ENCODE results near the gene IGF2BP1.
"Not testable (repeated sequence)": the region's sequence is repeated elsewhere in the genome, so short reads cannot be mapped to it uniquely, and the experiment has no call there.

Gene IGF2BP1

DNA sequence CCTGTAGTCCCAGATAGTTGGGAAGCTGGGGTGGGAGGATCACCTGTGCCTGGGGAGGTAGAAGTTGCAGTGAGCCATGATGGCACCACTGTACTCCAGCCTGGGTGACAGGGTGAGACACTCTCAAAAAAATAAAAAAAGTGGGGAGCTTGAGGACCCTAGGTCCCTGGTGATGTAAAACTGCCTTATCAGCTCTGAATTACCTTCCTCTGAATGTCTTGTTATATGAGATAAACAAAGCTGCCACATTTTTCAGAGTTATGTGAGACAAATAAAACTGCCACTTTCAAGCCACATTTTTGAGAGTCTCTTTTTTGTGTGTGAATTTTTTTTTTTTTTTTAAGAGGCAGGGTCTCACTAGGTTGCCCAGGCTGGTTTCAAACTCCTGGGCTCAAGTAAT lies 103.4 kb downstream of the IGF2BP1 start:
- no peak overlapping the region for H3K4me3 ChIP-seq (ENCODE audit: low read depth, low read length)
- no peak for DNase-seq (ENCODE audit: low read depth)
- TF ChIP-seq, protein P1, sequence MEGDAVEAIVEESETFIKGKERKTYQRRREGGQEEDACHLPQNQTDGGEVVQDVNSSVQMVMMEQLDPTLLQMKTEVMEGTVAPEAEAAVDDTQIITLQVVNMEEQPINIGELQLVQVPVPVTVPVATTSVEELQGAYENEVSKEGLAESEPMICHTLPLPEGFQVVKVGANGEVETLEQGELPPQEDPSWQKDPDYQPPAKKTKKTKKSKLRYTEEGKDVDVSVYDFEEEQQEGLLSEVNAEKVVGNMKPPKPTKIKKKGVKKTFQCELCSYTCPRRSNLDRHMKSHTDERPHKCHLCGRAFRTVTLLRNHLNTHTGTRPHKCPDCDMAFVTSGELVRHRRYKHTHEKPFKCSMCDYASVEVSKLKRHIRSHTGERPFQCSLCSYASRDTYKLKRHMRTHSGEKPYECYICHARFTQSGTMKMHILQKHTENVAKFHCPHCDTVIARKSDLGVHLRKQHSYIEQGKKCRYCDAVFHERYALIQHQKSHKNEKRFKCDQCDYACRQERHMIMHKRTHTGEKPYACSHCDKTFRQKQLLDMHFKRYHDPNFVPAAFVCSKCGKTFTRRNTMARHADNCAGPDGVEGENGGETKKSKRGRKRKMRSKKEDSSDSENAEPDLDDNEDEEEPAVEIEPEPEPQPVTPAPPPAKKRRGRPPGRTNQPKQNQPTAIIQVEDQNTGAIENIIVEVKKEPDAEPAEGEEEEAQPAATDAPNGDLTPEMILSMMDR (IDR thresholded peaks at IDR 0.05; ENCODE audit: insufficient read depth, low read depth, low read length, missing control alignments): no peak

GRCh38 chr17:49101054-49101534 lies 103.9 kb downstream of the IGF2BP1 start:
- H3K4me3 ChIP-seq (ENCODE audit: low read depth, low read length): no peak overlapping the region
- TF ChIP-seq, protein P1 (IDR thresholded peaks at IDR 0.05; ENCODE audit: insufficient read depth, low read depth, low read length, missing control alignments): no peak
- no peak for DNase-seq (ENCODE audit: low read depth)

DNA sequence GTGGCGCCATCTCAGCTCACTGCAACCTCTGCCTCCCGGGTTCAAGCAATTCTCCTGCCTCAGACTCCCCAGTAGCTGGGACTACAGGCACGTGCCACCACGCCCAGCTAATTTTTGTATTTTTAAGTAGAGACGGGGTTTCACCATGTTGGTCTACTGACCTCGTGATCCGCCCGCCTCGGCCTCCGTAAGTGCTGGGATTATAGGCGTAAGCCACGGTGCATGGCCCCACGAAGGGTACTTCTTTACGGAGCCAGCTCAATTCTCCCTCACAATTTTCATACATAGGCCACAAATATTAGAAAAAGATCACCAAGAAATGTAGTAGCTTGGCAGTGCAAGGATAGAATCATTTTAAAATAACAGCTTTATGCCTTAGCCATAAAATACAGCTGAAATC lies 106.2 kb downstream of the IGF2BP1 start:
- not testable (repeated sequence) for DNase-seq (ENCODE audit: low read depth); H3K4me3 ChIP-seq (ENCODE audit: low read depth, low read length)

DNA sequence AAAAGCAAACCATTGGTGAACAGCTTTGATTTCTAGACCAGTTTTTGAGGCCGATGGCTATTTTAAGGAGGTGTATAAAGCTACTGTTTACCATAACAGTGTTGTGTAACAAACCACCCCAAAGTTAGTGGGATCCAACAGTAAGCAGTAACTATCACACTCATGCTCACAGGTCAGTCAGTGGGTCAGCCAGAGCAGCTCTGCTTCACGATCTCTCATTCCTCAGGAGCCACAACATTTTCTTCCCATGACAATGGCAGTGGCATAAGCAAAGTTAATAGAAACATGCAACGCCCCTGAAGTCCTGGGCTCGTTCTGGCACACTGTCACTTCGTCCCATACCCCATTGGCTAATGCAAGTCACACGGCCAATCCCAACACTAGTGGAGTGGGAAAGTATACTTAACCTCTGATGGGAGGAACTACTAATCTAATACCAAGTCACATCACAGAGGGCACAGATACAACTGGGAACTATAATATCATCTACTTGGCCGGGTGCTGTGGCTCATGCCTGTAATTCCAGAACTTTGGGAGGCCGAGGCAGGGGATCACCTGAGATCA lies 107.4 kb downstream of the IGF2BP1 start:
- TF ChIP-seq, protein P1 (IDR thresholded peaks at IDR 0.05; ENCODE audit: insufficient read depth, low read depth, low read length, missing control alignments): no peak
- no peak overlapping the region for H3K4me3 ChIP-seq (ENCODE audit: low read depth, low read length)
- no peak for DNase-seq (ENCODE audit: low read depth)

Measured in GM12865 (cell line).